ENCODE results near the gene ACSS3. TPM values are rescaled to one million over a fixed set of nuclear protein-coding genes. Genes with fewer than 3 reads are reported as not detected.
"Not testable (repeated sequence)": the region's sequence is repeated elsewhere in the genome, so short reads cannot be mapped to it uniquely, and the experiment has no call there.

ACSS3 gene
- total RNA-seq, 2 donors from 2014 or later: 20.3 to 32.3 TPM

GRCh38 chr12:81172851-81173250, 95.0 kb downstream of the ACSS3 start:
- H3K27me3 ChIP-seq: no peaks in the 10 kb centered on the region
- H3K4me1 ChIP-seq: no peaks in the 10 kb centered on the region
- H3K9me3 ChIP-seq: peaks cover 0 to 22% of the 10 kb centered on the region in 2 donors
- no peak overlapping the region for H3K27ac ChIP-seq
- no peak overlapping the region for H3K4me3 ChIP-seq
- TF ChIP-seq CTCF (IDR thresholded peaks at IDR 0.05): no peak
- H3K36me3 ChIP-seq: peaks cover 23% of the 10 kb centered on the region
- no peak for DNase-seq (ENCODE audit: low spot score)

- no peak for DNase-seq (ENCODE audit: low spot score)
- Histone ChIP-seq H3K4me3 (no peak overlapping the region), H3K9me3 (peaks cover 0 to 22% of the 10 kb centered on the region in 2 donors), H3K27me3 (no peaks in the 10 kb centered on the region), H3K27ac (no peak overlapping the region), H3K36me3 (peaks cover 23% of the 10 kb centered on the region), H3K4me1 (no peaks in the 10 kb centered on the region)
- TF ChIP-seq CTCF (IDR thresholded peaks at IDR 0.05): no peak
Measured at GRCh38 chr12:81174664-81175063, 96.8 kb downstream of the ACSS3 start.

GRCh38 chr12:81176796-81177195, 98.9 kb downstream of the ACSS3 start:
- Histone ChIP-seq H3K27ac (no peak overlapping the region), H3K36me3 (peaks cover 32% of the 10 kb centered on the region)
- no peak for TF ChIP-seq CTCF (IDR thresholded peaks at IDR 0.05)

GRCh38 chr12:81181691-81182090, 103.8 kb downstream of the ACSS3 start:
- H3K9me3 ChIP-seq: peaks cover 0 to 6% of the 10 kb centered on the region in 2 donors
- DNase-seq (ENCODE audit: low spot score): no peak
- no peaks in the 10 kb centered on the region for H3K4me1 ChIP-seq
- H3K27me3 ChIP-seq: no peaks in the 10 kb centered on the region
- H3K4me3 ChIP-seq: no peak overlapping the region
- H3K36me3 ChIP-seq: peaks cover 28% of the 10 kb centered on the region
- no peak overlapping the region for H3K27ac ChIP-seq
- TF ChIP-seq CTCF (IDR thresholded peaks at IDR 0.05): no peak

More at GRCh38 chr12:81176796-81177195, 98.9 kb downstream of the ACSS3 start:
- H3K4me3 ChIP-seq: no peak overlapping the region
- no peaks in the 10 kb centered on the region for H3K4me1 ChIP-seq
- DNase-seq (ENCODE audit: low spot score): no peak
- H3K9me3 ChIP-seq: peaks cover 0 to 22% of the 10 kb centered on the region in 2 donors
- no peaks in the 10 kb centered on the region for H3K27me3 ChIP-seq

- H3K27me3 ChIP-seq: no peaks in the 10 kb centered on the region
- TF ChIP-seq CTCF (IDR thresholded peaks at IDR 0.05): no peak
- no peaks in the 10 kb centered on the region for H3K9me3 ChIP-seq
- DNase-seq (ENCODE audit: low spot score): no peak
- no peak overlapping the region for H3K27ac ChIP-seq
- H3K4me1 ChIP-seq: no peaks in the 10 kb centered on the region
- H3K36me3 ChIP-seq: peaks cover 13% of the 10 kb centered on the region
- H3K4me3 ChIP-seq: no peak overlapping the region
Measured at GRCh38 chr12:81187686-81188085, 109.8 kb downstream of the ACSS3 start.

- H3K4me3 ChIP-seq: no peak overlapping the region
- H3K9me3 ChIP-seq: no peaks in the 10 kb centered on the region
- DNase-seq (ENCODE audit: low spot score): no peak
- no peak for TF ChIP-seq CTCF (IDR thresholded peaks at IDR 0.05)
- H3K36me3 ChIP-seq: no peaks in the 10 kb centered on the region
- H3K27ac ChIP-seq: no peak overlapping the region
- H3K27me3 ChIP-seq: no peaks in the 10 kb centered on the region
- H3K4me1 ChIP-seq: no peaks in the 10 kb centered on the region
Measured at GRCh38 chr12:81196595-81196994, 118.7 kb downstream of the ACSS3 start.

GRCh38 chr12:81200561-81200960, 122.7 kb downstream of the ACSS3 start:
- not testable (repeated sequence) for H3K4me1 ChIP-seq; H3K9me3 ChIP-seq; H3K27ac ChIP-seq; H3K4me3 ChIP-seq; DNase-seq (ENCODE audit: low spot score); H3K27me3 ChIP-seq; H3K36me3 ChIP-seq
